Dedifferentiated amniotic fluid mesenchymal stem cell (primary cell): Measurements from ENCODE around the gene WDR86.

Experiments
- DNase-seq: peaks from one replicate; pipeline ENCODE4 v3.0.0-alpha.2; 2016; ENCODE audit errors: extremely low spot score

WDR86 gene

DNA sequence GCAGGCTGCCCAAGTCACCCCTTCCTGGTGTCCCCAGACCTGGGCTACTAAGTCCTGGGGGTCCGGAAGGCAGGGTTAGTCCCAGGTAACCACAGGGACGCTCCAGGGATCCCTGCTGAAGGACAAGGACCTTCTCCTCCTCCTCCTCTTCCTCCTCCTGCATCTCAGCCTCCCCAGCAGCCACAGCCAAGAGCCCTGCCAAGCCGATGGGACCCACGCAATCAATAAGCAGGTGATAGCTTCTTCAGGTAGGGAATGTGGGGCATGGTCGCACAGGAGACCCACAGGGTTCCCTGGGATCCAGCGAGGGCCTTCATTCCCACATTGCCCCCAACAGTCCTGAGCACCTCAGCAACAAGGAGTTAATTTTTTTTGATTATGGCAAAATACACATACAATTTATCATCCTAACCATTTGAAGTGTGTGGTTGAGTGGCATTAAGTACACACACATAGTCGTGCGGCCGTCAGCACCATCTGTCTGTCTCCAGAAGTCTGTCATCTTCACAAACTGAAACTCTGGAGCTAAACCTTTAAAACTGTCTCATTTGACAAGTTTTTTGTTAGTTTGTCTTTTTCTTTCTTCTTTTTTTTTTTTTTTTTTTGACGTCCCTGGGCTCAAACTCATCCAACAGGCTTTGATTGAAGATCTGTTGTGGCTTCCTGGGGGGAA lies 18.0 kb upstream of the WDR86 start:
- no peak for DNase-seq

- DNase-seq = no peak
Observed at GRCh38 chr7:151426904-151427704, 17.3 kb upstream of the WDR86 start.

- peak; percentile 78 for DNase-seq
Observed at GRCh38 chr7:151426441-151426903, 16.6 kb upstream of the WDR86 start.

GRCh38 chr7:151425670-151426440 lies 16.0 kb upstream of the WDR86 start:
- peak; percentile 82 for DNase-seq

GRCh38 chr7:151424799-151425198 lies 15.0 kb upstream of the WDR86 start:
- no peak for DNase-seq

GRCh38 chr7:151423936-151424335 lies 14.1 kb upstream of the WDR86 start:
- no peak for DNase-seq

- no peak for DNase-seq
Observed at GRCh38 chr7:151423226-151423625, 13.4 kb upstream of the WDR86 start.

- no peak for DNase-seq
Observed at GRCh38 chr7:151422212-151422611, 12.4 kb upstream of the WDR86 start.

DNA sequence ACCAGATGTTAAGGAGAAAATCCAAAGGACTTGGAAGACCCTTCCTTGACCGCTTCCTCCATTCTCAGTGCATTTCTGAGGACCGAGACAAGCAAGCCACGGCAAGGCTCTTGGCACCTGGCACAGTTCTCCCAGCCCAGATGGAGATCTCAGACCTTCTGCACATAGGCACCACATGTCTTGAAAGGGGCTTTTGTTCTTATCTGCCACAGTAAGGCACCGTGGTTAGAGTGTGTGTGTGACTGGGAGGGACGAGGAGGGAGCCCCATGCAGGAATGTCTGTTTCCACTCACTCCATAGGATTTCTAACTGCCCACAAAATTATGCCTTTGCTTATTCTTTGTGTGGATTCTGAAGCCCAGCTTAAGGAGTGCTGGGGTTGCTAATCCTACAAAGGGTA lies 10.3 kb upstream of the WDR86 start:
- DNase-seq = no peak

- no peak for DNase-seq
Observed at GRCh38 chr7:151416941-151417315, 7.1 kb upstream of the WDR86 start.

DNA sequence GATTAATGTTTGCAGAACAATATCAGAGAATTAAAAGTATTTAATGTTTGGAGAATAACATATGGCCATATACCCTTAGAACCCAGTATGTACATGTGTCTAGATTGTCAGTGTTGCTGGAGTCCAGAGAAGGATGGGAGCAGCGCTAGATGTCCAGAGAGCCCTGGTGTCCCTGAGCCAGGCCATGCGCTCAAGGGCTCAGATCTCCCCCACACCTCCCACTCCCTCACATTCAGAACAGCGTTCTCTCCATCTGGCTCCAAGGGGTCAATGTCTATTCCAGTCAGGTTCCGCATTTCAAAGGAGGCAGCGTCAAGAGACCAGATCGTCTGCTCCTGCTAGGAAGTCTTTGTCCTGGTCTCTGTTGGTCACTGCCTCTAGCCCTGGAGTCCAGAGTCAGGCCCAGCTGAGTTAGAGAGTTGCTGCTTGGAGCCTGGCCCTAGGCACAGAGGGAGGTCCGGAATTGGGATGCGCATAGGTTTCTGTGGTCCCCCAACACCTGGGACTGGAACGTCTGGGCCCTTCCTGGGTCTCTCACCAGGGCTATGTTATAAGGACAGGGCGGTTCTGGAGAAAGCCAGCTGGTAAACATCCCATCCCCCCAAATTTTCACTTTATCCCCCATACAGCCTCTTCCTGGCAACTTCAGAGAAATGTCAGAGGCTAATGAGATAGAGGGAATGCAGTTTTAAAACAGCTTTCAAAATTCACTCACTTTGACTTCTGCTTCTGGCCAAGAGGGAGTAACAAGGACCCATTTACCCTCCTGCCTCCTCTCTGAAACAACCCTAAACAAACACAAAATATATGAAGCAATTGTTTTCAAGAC lies 6.5 kb upstream of the WDR86 start:
- DNase-seq = no peak

DNA sequence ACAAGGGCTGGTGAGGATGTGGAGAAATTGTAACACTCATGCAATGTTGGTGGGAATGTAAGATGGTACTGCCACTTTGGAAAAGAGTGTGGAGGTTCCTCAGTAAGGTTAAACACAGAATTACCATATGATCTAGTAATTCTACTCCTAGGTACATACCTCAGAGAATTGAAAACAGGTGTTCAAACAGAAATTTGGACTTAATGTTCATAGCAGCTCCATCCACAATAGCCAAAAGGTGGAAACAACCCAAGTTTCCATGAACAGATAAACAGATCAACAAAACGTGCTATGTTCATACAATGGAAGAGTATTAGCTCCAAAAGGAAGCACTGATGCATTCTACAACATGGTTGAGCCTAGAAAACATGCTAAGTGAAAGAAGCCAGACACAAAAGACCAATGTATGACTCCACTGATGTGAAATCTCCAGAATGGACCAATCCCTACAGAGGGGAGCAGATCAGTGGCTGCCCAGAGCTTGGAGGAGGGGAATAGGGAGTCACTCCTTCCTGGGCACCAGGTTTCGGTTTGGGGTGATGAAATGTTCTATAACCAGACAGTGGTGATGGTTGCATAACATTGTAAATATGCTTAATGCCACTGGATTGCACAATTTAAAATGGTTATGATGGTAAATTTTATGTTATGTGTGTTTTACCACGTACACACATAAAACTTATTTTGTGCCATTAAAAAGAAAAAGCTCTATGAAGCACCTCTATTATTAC lies 5.7 kb upstream of the WDR86 start:
- peak; percentile 16 for DNase-seq

DNA sequence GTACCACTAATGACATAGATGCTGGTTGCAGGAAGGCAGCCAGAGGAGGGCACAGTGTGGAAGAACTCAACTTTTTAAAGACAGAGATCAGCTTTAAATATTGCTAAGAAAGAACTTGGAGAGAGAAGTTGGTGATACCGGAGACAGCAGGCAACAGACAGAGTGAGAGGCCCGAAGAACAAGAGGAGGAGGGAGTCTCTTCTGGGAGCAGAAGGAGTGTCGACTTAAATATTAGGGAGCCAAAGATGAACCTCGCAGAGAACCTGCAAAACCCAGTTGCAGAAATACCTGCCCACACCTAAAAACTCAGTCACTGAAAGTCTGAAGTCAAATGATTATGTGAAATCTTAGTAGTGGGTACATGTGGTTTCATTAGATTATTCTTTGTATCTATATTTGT lies 3.4 kb upstream of the WDR86 start:
- no peak for DNase-seq

GRCh38 chr7:151412318-151412717 lies 2.5 kb upstream of the WDR86 start:
- DNase-seq = no peak

- no peak for DNase-seq
Observed at GRCh38 chr7:151411551-151411950, 1.7 kb upstream of the WDR86 start.

DNA sequence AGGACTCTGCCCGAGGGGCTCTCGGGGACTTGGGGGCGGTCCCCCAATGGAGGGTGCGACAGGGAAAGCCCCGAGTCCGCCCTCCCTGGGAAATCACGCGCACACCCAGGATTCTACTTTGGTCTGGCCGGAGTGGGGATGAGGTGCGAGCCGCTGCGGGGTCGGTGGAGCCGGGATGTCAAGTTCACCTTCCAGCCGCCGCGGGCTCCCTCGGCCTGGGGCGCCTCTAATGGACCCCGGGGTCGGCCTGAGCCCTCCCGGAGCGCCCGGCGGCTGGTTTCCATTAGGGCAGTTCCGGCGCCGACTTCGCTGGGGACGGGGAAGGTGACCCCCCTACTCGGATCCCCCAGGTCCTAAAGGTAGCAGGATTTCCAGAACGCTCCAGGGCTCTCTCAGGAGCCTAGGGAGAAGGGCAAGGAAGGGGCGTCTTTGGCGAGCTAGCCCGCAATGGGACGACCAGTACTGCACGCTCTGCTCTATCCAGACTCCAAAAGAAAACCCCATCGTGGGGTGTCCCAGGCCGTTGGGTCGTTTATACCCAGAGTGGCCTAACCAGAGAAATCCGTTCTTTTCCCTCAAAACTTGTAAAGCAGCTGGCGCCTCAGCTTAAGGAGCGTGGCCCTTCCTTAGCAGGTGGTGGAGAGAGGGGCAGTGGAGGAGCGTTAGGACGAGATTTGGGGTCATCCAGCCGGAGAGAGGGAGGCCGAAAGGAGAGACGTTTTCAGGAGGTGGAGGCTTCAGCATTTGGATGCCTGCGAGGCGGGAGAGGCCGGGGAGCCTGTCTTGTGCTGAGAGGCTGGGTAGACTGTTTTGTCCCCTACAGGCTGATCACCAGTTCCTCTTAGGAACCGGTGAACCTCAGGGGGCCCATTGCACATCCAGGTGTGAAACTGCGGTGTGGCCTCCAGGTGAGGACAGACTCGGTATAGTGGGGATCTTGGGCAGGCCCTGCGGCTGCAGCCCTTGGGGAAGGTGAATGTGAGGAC lies 860 bp upstream of the WDR86 start:
- no peak for DNase-seq

DNA sequence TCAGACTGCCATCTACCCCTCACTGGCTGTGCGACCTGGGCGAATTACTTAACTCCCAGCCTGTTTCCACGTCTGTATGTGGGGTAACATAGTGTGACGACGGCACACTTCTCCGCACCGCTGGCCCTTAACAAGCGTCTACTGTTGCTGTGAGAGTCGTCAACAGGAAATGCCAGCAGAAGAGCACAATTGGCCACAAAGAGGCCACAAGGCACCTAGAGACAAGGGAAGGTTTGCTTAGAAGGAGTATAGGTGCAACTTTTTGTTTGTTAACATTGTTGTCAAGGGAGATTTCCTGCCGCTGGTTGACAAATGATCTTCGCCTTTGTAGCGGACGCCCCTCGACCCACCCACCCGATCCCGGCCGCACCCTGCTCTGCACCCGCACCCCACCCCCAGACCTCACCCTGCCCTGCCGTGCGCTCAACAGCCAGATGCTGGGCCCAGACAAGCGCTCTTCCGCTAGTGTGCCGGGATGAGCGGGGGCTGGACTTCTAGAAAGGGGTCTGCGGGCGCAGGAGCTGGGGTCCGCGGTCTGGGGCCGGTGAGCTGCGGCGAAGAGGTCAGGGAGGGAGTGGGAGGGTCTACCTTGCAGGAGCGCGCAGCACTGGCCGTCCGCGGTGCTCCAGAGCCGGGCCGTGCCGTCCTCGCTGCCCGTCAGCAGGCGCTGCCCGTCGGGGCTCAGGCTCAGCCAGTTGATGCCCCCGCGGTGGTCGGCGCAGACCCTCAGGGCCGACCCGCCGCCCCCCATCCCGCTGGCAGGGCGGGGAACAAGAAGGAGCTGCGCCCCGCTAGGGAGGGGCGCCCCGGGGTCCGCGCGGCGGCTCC lies 785 bp downstream of the WDR86 start:
- no peak for DNase-seq

GRCh38 chr7:151408498-151408838 lies 1.4 kb downstream of the WDR86 start:
- no peak for DNase-seq
